ENCODE results near the gene GAPDHS.
A peak's percentile ranks its signal among the peaks of the same experiment; 100 is the strongest.

The GAPDHS gene

DNA sequence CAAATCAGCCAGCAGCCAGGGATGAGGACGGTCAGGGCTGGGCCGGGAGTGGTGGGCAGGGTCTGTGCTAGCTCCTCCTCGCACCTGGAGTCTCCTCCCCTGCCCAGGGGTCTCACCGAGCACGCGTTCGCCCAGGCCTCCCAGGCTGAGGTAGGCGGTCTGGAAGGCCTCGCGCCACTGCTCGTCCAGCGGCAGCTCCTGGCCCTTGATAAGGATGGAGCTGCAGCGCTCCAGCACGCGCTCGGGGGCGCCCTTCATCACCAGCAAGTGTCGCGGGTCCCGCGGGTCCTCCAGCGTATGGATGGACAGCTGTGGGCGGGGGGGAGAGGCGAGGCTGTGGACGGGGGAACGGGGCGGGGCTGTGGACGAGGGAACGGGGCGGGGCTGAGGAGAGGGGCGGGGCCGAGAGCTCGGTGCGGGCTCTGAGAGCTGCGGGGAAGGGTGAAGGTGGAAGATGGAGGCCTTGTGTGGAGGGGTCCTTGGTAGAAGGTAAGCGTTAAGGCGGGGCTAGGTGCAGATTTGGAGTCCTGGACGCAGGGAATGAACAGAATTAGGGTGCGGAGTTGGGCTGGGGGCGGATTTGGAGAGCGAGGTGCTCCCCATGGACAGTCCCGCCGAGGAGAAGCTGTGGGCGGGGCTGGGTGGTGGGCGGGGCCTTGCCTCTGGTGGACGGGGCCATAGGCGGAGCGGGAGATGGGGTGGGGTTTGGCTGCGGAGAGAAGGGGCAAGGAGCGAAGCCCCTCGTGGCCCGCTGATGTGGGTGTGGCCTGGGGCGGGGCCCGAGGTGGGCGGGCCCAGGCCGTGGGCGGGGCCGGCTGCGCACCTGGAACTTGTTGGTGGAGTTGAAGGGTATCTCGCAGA lies 24.5 kb downstream of the GAPDHS start:
- peak; percentile 12 for DNase-seq (ENCODE audit: low read depth)

DNA sequence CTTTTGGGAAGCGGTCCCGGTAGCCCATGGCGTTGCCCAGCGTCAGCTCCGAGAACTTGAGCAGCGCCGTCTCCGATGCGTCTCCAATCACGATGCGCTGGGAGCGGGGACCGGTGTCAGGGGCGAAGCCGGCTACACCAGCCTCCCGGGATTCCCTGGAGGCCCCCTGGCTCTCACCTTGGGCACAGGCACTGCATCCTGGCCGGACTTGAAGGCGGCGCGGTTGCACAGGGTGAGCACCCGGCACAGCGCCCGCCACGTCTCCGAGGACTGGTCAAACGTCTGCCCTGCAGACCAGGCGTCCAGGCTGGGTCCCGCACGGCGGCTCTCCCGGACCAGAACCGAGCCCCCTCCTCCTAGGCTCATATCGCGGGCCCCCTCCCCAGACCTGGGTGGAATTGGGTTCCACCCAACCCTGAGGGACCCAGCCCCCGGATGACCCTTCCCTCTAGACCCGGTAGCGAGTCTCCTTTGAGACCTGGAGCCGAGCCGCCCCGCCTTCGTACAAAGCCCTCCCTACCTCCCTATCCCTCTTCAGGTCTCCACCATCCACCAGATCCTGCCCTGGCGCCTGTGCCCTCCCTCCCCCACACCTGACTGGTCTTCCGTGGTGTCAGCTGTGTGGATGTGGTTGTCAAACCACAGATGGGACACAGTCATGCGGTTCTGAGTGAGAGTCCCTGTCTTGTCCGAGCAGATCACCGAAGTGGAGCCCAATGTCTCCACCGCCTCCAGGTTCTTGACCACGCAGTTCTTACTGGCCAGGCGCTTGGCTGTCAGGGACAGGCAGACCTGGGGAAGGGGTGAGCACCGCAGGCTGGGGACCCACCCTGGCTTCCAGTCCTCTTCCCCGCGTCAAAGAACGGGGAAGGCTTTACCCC lies 25.4 kb downstream of the GAPDHS start:
- no peak for DNase-seq (ENCODE audit: low read depth)
- TF ChIP-seq, protein P1, sequence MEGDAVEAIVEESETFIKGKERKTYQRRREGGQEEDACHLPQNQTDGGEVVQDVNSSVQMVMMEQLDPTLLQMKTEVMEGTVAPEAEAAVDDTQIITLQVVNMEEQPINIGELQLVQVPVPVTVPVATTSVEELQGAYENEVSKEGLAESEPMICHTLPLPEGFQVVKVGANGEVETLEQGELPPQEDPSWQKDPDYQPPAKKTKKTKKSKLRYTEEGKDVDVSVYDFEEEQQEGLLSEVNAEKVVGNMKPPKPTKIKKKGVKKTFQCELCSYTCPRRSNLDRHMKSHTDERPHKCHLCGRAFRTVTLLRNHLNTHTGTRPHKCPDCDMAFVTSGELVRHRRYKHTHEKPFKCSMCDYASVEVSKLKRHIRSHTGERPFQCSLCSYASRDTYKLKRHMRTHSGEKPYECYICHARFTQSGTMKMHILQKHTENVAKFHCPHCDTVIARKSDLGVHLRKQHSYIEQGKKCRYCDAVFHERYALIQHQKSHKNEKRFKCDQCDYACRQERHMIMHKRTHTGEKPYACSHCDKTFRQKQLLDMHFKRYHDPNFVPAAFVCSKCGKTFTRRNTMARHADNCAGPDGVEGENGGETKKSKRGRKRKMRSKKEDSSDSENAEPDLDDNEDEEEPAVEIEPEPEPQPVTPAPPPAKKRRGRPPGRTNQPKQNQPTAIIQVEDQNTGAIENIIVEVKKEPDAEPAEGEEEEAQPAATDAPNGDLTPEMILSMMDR (conservative IDR thresholded peaks at IDR 0.05; ENCODE audit: low read length): no peak
- H3K4me3 ChIP-seq (ENCODE audit: low read length): no peak overlapping the region

More for the DNA sequence above, 24.5 kb downstream of the GAPDHS start:
- H3K4me3 ChIP-seq (ENCODE audit: low read length): peak overlapping the region; percentile 45
- TF ChIP-seq, protein P1 (conservative IDR thresholded peaks at IDR 0.05; ENCODE audit: low read length): no peak

DNA sequence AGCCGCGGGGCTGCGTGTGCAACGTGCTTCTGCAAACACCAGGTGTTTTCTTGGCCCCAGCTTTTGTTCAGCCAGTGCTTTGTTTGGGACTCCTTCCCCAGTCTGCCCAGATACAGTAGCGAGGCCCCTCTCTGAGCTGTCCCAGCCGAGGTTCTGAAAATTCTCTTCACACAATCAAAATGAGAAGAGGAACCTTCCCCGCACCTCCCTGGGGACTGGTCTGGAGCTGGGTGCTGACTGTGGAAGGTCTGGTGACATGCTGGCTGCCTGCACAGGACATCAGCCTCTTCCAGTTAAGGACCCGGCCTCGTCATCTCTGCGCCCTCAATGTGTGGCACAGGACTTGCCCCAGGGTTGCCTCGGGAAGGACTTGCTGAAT lies 26.0 kb downstream of the GAPDHS start:
- no peak overlapping the region for H3K4me3 ChIP-seq (ENCODE audit: low read length)
- TF ChIP-seq, protein P1 (conservative IDR thresholded peaks at IDR 0.05; ENCODE audit: low read length): no peak
- no peak for DNase-seq (ENCODE audit: low read depth)

DNA sequence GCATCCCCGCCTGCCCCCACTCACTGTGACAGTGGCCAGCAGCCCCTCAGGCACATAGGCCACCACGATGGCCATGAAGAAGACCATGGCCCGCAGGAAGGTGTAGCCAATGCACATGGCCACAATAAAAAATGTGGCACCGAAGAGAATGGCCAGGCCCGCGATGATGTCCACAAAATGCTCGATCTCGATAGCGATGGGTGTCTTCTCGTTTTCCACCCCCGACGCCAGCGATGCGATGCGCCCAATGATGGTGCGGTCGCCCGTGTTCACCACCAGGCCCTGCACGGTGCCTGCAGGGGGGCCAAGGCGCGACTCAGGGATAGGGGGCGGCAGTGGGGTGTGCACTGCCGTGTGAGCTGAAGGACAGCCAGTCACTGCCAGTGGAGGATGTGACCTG lies 26.5 kb downstream of the GAPDHS start:
- H3K4me3 ChIP-seq (ENCODE audit: low read length): no peak overlapping the region
- DNase-seq (ENCODE audit: low read depth): no peak
- TF ChIP-seq, protein P1 (conservative IDR thresholded peaks at IDR 0.05; ENCODE audit: low read length): no peak

DNA sequence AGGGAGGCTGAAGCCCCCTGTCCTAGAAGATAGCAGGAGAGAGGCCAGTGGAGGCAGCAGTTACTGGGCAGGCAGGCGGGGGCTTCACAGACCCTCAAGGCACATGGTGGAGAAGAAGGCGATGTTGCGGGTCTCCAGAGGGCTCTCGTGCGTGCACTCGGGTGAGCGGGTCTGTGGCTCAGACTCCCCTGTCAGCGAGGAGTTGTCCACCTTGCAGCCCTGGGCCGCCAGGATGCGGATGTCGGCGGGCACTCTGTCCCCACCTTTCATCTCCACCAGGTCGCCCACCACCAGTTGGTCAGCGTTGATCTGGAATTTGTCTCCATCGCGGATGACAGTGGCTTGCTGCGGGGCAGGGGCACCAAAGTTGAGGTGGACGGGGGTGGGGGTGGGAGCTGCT lies 27.0 kb downstream of the GAPDHS start:
- no peak overlapping the region for H3K4me3 ChIP-seq (ENCODE audit: low read length)
- DNase-seq (ENCODE audit: low read depth): no peak
- TF ChIP-seq, protein P1 (conservative IDR thresholded peaks at IDR 0.05; ENCODE audit: low read length): no peak

DNA sequence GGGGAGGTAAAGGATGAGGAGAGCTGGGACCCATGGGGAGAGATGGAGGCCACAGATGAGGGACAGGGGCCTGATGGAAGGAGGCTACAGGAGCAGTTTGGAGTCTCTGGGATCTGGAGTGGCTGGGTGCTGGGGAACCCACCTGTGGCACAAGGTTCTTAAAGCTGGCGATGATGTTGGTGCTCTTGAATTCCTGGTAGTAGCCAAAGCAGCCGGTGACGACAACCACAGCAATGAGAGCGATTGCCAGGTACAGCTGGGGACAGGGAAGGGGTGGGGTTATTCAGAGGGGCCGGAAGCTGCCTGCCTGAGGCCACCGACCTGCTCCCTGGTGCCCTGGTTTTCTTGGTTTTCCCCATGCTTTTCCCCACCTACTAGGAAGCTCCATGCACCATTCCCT lies 27.4 kb downstream of the GAPDHS start:
- no peak overlapping the region for H3K4me3 ChIP-seq (ENCODE audit: low read length)
- TF ChIP-seq, protein P1 (conservative IDR thresholded peaks at IDR 0.05; ENCODE audit: low read length): no peak
- DNase-seq (ENCODE audit: low read depth): no peak
